Peyer's patch (tissue), 4 donors: ENCODE data around the gene VGLL3. TPM values are rescaled to one million over a fixed set of nuclear protein-coding genes. Genes with fewer than 3 reads are reported as not detected.

ENCODE experiments used
- DNase-seq, 3 donors: peaks; one replicate each; pipeline ENCODE4 v3.0.0-alpha.2; 2017 to 2019
- H3K27ac ChIP-seq, 4 donors: fragments of 200-600 bp; sonication (generic); one replicate each; pipeline ENCODE4 v1.5.1; 2016 to 2019
- H3K27me3 ChIP-seq, 2 donors: fragments of 200-600 bp; sonication (generic); one replicate each; pipeline ENCODE4 v1.5.1; 2019
- H3K36me3 ChIP-seq, 3 donors: fragments of 200-600 bp; sonication (generic); one replicate each; pipeline ENCODE4 v1.5.1; 2016 to 2019
- H3K4me1 ChIP-seq, 4 donors: fragments of 200-600 bp; sonication (generic); one replicate each; pipeline ENCODE4 v1.5.1; 2016 to 2019
- H3K4me3 ChIP-seq, 4 donors: fragments of 200-600 bp; sonication (generic); 1 replicate in 3 of 4; 2 replicates in 1 of 4; pipeline ENCODE4 v1.5.1; 2016 to 2019; ENCODE audit warnings: mild to moderate bottlenecking in 1 of 4
- H3K9me3 ChIP-seq, 4 donors: fragments of 200-600 bp; sonication (generic); one replicate each; pipeline ENCODE4 v1.5.1; 2016 to 2019; ENCODE audit warnings: mild to moderate bottlenecking in 1 of 4
- CTCF ChIP-seq, 6 experiments: fragments of 450-650 bp in 4 of 6; fragments of 200-600 bp in 2 of 6; sonication (generic) in 1 of 6; IDR thresholded peaks; one replicate each; pipeline ENCODE4 v1.5.1; 2017 to 2019; ENCODE audit warnings: antibody characterized with exemption in 6 of 6, mild to moderate bottlenecking in 3 of 6, moderate library complexity in 1 of 6
- POLR2A ChIP-seq, 2 donors: fragments of 450-650 bp; IDR thresholded peaks; one replicate each; pipeline ENCODE4 v1.5.1; 2017; ENCODE audit warnings: antibody characterized with exemption in 2 of 2, mild to moderate bottlenecking in 2 of 2, moderate library complexity in 2 of 2
- total RNA-seq, 4 donors: library from RNA; depleted of rRNA; stranded (reverse); fragments of >200 nt; gene quantifications; one replicate each; pipeline ENCODE4 v1.1.0, GENCODE V29; 2016

The VGLL3 gene
- total RNA-seq, 4 donors from 2014 or later: 1.1 to 9.2 (median 4.6) TPM

- no peaks in the 10 kb centered on the region for H3K4me1 ChIP-seq
- no peak overlapping the region for H3K4me3 ChIP-seq
- no peaks in the 10 kb centered on the region for H3K27me3 ChIP-seq
- no peak overlapping the region for H3K27ac ChIP-seq
- H3K36me3 ChIP-seq: no peaks in the 10 kb centered on the region
- no peaks in the 10 kb centered on the region for H3K9me3 ChIP-seq
- TF ChIP-seq POLR2A (IDR thresholded peaks at IDR 0.05): no peak
- no peak for TF ChIP-seq CTCF (IDR thresholded peaks at IDR 0.05)
- DNase-seq: no peak
These were observed 53.6 kb downstream of the VGLL3 start for GRCh38 chr3:86937306-86937791.

- H3K27me3 ChIP-seq: no peaks in the 10 kb centered on the region
- H3K4me1 ChIP-seq: no peaks in the 10 kb centered on the region
- no peak overlapping the region for H3K27ac ChIP-seq
- no peak for DNase-seq
- TF ChIP-seq CTCF (IDR thresholded peaks at IDR 0.05) (no peak), POLR2A (IDR thresholded peaks at IDR 0.05) (no peak)
- H3K36me3 ChIP-seq: no peaks in the 10 kb centered on the region
- no peaks in the 10 kb centered on the region for H3K9me3 ChIP-seq
- no peak overlapping the region for H3K4me3 ChIP-seq
These were observed 56.1 kb downstream of the VGLL3 start for GRCh38 chr3:86934851-86935250.

- no peak for TF ChIP-seq CTCF (IDR thresholded peaks at IDR 0.05)
- TF ChIP-seq POLR2A (IDR thresholded peaks at IDR 0.05): no peak
- Histone ChIP-seq H3K9me3 (no peaks in the 10 kb centered on the region), H3K36me3 (no peaks in the 10 kb centered on the region), H3K27me3 (no peaks in the 10 kb centered on the region), H3K27ac (no peak overlapping the region), H3K4me1 (no peaks in the 10 kb centered on the region), H3K4me3 (no peak overlapping the region)
- no peak for DNase-seq
These were observed 60.1 kb downstream of the VGLL3 start for GRCh38 chr3:86930831-86931230.

- TF ChIP-seq POLR2A (IDR thresholded peaks at IDR 0.05) (no peak), CTCF (IDR thresholded peaks at IDR 0.05) (no peak)
- Histone ChIP-seq H3K27me3 (no peaks in the 10 kb centered on the region), H3K4me1 (no peaks in the 10 kb centered on the region), H3K27ac (no peak overlapping the region), H3K9me3 (no peaks in the 10 kb centered on the region), H3K36me3 (no peaks in the 10 kb centered on the region), H3K4me3 (no peak overlapping the region)
- no peak for DNase-seq
These were observed 60.8 kb downstream of the VGLL3 start for GRCh38 chr3:86930181-86930580.

- Histone ChIP-seq H3K27ac (no peak overlapping the region), H3K36me3 (no peaks in the 10 kb centered on the region), H3K4me1 (no peaks in the 10 kb centered on the region), H3K27me3 (no peaks in the 10 kb centered on the region), H3K4me3 (no peak overlapping the region), H3K9me3 (no peaks in the 10 kb centered on the region)
- DNase-seq: no peak
- TF ChIP-seq CTCF (IDR thresholded peaks at IDR 0.05): no peak
- TF ChIP-seq POLR2A (IDR thresholded peaks at IDR 0.05): no peak
These were observed 61.9 kb downstream of the VGLL3 start for GRCh38 chr3:86929046-86929445.

GRCh38 chr3:86923071-86923491 lies 67.9 kb downstream of the VGLL3 start:
- DNase-seq: no peak
- TF ChIP-seq POLR2A (IDR thresholded peaks at IDR 0.05): no peak
- TF ChIP-seq CTCF (IDR thresholded peaks at IDR 0.05): no peak
- no peaks in the 10 kb centered on the region for H3K4me1 ChIP-seq
- no peaks in the 10 kb centered on the region for H3K27me3 ChIP-seq
- H3K9me3 ChIP-seq: no peaks in the 10 kb centered on the region
- H3K4me3 ChIP-seq: no peak overlapping the region
- no peak overlapping the region for H3K27ac ChIP-seq
- H3K36me3 ChIP-seq: no peaks in the 10 kb centered on the region
